Testis (tissue), 3 donors: ENCODE results near the gene LIPN. TPM values are rescaled to one million over a fixed set of nuclear protein-coding genes. Genes with fewer than 3 reads are reported as not detected.

Source experiments
- DNase-seq: peaks from one replicate; pipeline ENCODE4 v3.0.0-alpha.2; 2019
- H3K27ac ChIP-seq, 2 donors: fragments of 200-600 bp; sonication (generic); one replicate each; pipeline ENCODE4 v1.5.1; 2019
- H3K27me3 ChIP-seq: fragments of 200-600 bp; sonication (generic); one replicate; pipeline ENCODE4 v1.5.1; 2019
- H3K36me3 ChIP-seq: fragments of 200-600 bp; sonication (generic); one replicate; pipeline ENCODE4 v1.5.1; 2017; ENCODE audit warnings: low read depth; ENCODE audit errors: missing control alignments
- H3K4me1 ChIP-seq: fragments of 200-600 bp; sonication (generic); one replicate; pipeline ENCODE4 v1.5.1; 2019
- H3K4me3 ChIP-seq, 2 donors: fragments of 200-600 bp; sonication (generic); one replicate each; pipeline ENCODE4 v1.5.1; 2017 to 2019
- H3K9me3 ChIP-seq: fragments of 200-600 bp; sonication (generic); one replicate; pipeline ENCODE4 v1.5.1; 2017
- POLR2A ChIP-seq: fragments of 450-650 bp; IDR thresholded peaks from one replicate; pipeline ENCODE4 v1.6.1; 2017; ENCODE audit warnings: antibody characterized with exemption, mild to moderate bottlenecking, moderate library complexity
- WGBS, 2 donors: methylation state at CpG; one replicate each; pipeline ENCODE4 v1.1.5; 2018; 5-methylcytosine and 5-hydroxymethylcytosine counted together
- intact Hi-C: fragments of 100-400 bp; cut with DNase I; formaldehyde crosslinking; loops from one replicate; pipeline ENCODE4 v1.15.1; 2023; ENCODE audit warnings: low total_unique reads
- polyA plus RNA-seq: library from polyadenylated mRNA; stranded (reverse); fragments of 350-450 nt; fragmentation: Illumina TruSeq; extraction: RNeasy Lipid Tissue Mini Kit (QIAGEN cat#74804); gene quantifications from one replicate; pipeline ENCODE4 v1.2.3, GENCODE V29; 2014; ENCODE audit warnings: low read depth, low replicate concordance; ENCODE audit not compliant: insufficient read depth
- total RNA-seq, 2 donors: library from RNA; depleted of rRNA; stranded (reverse); fragments of >200 nt; gene quantifications; one replicate each; pipeline ENCODE4 v1.2.3, GENCODE V29; 2016
- TF ChIP-seq, protein P1 (sequence below), 3 experiments: fragments of 450-650 bp in 2 of 3; fragments of 200-600 bp in 1 of 3; sonication (generic) in 1 of 3; IDR thresholded peaks; one replicate each; pipeline ENCODE4 v1.5.1; 2016 to 2019; ENCODE audit warnings: antibody characterized with exemption in 3 of 3, mild to moderate bottlenecking in 2 of 3, moderate library complexity in 1 of 3

Gene LIPN
- total and polyA plus RNA-seq, 3 donors from 2014 or later = 0.31 TPM; not detected in 2

DNA sequence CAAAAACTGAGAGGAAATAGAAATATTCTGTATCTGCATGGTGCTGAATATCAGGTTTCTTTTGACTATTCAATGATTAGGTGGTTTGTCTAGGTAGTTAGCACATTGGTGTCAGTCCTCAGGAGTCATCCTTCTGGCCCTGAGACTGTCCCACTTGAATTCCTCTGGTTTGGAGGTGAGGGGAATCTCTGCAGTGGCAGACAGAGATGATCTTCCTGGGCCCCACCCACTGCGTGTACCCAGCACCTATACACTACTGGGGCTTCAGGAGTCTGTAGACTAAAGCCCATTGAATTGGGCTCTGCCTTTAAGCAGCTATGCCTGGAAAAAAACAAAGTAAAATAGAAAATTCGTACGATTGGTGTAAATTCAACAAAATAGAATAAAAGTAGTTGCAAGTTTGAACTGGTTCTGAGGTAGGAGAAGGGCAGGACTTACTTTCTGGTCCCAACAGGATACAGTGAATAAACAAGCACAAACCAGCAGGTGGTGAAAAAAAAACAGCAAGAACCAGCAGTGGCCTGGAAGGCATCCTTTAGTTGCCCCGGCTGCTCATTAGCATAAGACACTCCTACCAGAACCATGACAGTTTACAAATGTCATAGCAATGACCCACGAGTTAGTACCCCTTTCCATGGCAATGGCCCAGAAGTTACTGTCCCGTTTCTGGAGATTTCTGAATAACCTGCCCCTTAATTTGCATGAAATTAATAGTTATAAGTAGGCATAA is 44.4 kb downstream of the LIPN start:
- WGBS, 2 donors = 68 to 71% methylated on average over 6 of the region's 6 CpGs
- intact Hi-C loops = no loop called here

DNA sequence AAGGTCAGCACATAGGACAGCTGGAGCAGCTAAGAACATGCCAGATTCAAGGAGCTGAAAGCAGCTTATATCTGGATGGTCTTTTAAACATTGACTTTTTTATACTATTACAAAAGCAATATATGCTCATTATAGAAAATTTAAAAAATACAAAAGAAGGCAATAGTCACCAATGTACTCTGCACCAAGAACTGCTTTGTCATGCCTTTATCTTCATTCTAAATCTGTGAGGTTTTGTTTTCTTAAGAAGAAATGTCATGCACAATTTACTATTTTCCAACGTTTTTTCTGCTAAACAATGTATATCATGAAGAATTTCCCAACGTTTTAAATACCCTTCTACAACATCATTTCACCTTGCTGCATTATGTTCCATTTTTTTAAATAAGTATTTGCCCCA is 45.5 kb downstream of the LIPN start:
- H3K9me3 ChIP-seq = no peaks in the 10 kb centered on the region
- DNase-seq = no peak
- H3K36me3 ChIP-seq = no peaks in the 10 kb centered on the region
- H3K4me3 ChIP-seq = no peak overlapping the region
- 38 to 41% methylated on average over 2 of the region's 2 CpGs for WGBS, 2 donors
- intact Hi-C loops = no loop called here
- H3K27ac ChIP-seq = no peak overlapping the region
- no peaks in the 10 kb centered on the region for H3K27me3 ChIP-seq
- H3K4me1 ChIP-seq = no peaks in the 10 kb centered on the region
- TF ChIP-seq POLR2A = no peak
- TF ChIP-seq, protein P1, sequence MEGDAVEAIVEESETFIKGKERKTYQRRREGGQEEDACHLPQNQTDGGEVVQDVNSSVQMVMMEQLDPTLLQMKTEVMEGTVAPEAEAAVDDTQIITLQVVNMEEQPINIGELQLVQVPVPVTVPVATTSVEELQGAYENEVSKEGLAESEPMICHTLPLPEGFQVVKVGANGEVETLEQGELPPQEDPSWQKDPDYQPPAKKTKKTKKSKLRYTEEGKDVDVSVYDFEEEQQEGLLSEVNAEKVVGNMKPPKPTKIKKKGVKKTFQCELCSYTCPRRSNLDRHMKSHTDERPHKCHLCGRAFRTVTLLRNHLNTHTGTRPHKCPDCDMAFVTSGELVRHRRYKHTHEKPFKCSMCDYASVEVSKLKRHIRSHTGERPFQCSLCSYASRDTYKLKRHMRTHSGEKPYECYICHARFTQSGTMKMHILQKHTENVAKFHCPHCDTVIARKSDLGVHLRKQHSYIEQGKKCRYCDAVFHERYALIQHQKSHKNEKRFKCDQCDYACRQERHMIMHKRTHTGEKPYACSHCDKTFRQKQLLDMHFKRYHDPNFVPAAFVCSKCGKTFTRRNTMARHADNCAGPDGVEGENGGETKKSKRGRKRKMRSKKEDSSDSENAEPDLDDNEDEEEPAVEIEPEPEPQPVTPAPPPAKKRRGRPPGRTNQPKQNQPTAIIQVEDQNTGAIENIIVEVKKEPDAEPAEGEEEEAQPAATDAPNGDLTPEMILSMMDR (IDR thresholded peaks at IDR 0.05) = no peak

More for the DNA sequence above, 44.4 kb downstream of the LIPN start:
- Histone ChIP-seq H3K27ac (no peak overlapping the region), H3K4me3 (no peak overlapping the region), H3K36me3 (no peaks in the 10 kb centered on the region), H3K9me3 (no peaks in the 10 kb centered on the region), H3K27me3 (no peaks in the 10 kb centered on the region), H3K4me1 (no peaks in the 10 kb centered on the region)
- no peak for TF ChIP-seq POLR2A
- TF ChIP-seq, protein P1 (IDR thresholded peaks at IDR 0.05) = no peak
- DNase-seq = no peak

DNA sequence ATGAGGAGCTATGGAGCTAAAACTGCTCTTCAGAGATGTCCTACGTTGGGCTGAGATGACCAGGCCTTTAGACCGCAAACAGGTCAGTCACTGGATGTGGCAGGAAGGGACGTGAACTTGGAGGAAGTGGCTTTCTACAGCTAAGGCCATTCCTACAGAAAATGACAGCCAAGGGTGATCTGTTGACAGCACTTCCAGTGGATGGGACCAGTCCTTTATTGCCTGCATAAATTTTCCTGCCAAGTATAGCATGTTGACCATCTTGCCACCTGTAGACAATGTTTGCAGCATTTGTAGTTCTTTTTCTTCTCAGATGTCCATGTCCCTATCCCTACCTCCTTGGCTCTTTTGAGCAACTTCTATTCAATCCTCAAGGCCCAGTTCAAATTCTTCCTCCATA is 46.1 kb downstream of the LIPN start:
- no peaks in the 10 kb centered on the region for H3K27me3 ChIP-seq
- H3K36me3 ChIP-seq = no peaks in the 10 kb centered on the region
- intact Hi-C loops = no loop called here
- no peaks in the 10 kb centered on the region for H3K4me1 ChIP-seq
- no peaks in the 10 kb centered on the region for H3K9me3 ChIP-seq
- no peak overlapping the region for H3K27ac ChIP-seq
- DNase-seq = no peak
- H3K4me3 ChIP-seq = no peak overlapping the region
- TF ChIP-seq, protein P1 (IDR thresholded peaks at IDR 0.05) = no peak
- TF ChIP-seq POLR2A = no peak
- WGBS, 2 donors = 84 to 95% methylated on average over 3 of the region's 3 CpGs

DNA sequence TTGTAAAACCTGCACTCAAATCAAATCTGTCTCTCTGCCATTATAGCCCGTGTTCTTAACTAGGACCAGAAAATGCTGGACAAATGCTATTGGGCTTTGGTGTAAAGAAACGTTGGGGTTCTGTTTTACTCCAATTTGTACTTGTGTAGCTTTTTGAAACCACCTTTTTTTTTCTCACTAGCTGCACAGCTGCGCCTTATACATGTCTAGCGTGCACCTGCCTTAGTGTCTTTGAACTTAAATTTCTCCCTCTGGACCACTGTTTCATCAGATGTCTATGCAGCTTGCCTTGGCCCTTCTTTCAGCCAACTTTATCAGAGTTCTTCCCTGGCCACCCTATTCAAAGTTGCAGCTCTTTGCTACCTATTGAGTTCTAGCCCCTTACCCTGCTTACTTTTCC is 49.8 kb downstream of the LIPN start:
- Histone ChIP-seq H3K4me1 (no peaks in the 10 kb centered on the region), H3K36me3 (no peaks in the 10 kb centered on the region), H3K9me3 (no peaks in the 10 kb centered on the region), H3K4me3 (no peak overlapping the region), H3K27me3 (no peaks in the 10 kb centered on the region), H3K27ac (no peak overlapping the region)
- WGBS, 2 donors = 74 to 84% methylated on average over 4 of the region's 4 CpGs
- intact Hi-C loops = no loop called here
- no peak for DNase-seq
- TF ChIP-seq POLR2A = no peak
- TF ChIP-seq, protein P1 (IDR thresholded peaks at IDR 0.05) = no peak
